NT2/D1 (cell line): ENCODE data around the gene NFS1.

ENCODE experiments used
- SUZ12 ChIP-seq: IDR thresholded peaks from 2 replicates; pipeline ENCODE4 v1.6.1; 2011; ENCODE audit not compliant: insufficient read length, insufficient read depth; ENCODE audit errors: extremely low read depth
- YY1 ChIP-seq: IDR thresholded peaks from 2 replicates; pipeline ENCODE4 v1.6.1; 2011; ENCODE audit not compliant: insufficient read length, insufficient read depth
- ZNF274 ChIP-seq: IDR thresholded peaks from 2 replicates; pipeline ENCODE4 v1.6.1; 2011; ENCODE audit warnings: mild to moderate bottlenecking, low read depth, low read length

- TF ChIP-seq YY1 (no peak), ZNF274 (no peak), SUZ12 (no peak)
These were observed 31.7 kb upstream of the NFS1 start for GRCh38 chr20:35730583-35731468.
